Calu3 (cell line): ENCODE data around the gene TGFB1. TPM values are rescaled to one million over a fixed set of nuclear protein-coding genes. Genes with fewer than 3 reads are reported as not detected.

Experiments used
- BruUV-seq: library from RNA; stranded (reverse); fragments of 400-500 nt; replicated peaks from 2 replicates; lab custom pipeline; 2021; lab: Mats Ljungman, UMichigan
- CTCF ChIA-PET: fragments of 300-600 bp; sonication (Branson Sonifier 250); formaldehyde crosslinking; loops from one replicate; lab custom pipeline; 2022; ENCODE audit warnings: antibody characterized with exemption; lab: Charles Lee
- DNase-seq: peaks from one replicate; pipeline ENCODE4 v3.0.0; 2022
- H3K27ac Mint-ChIP-seq: one replicate; pipeline ENCODE4 v1.8.0; 2022; ENCODE audit warnings: mixed read lengths; ENCODE audit not compliant: unreplicated experiment
- H3K27me3 Mint-ChIP-seq: one replicate; pipeline ENCODE4 v1.8.0; 2022; ENCODE audit warnings: mixed read lengths; ENCODE audit not compliant: unreplicated experiment
- H3K36me3 Mint-ChIP-seq: one replicate; pipeline ENCODE4 v1.8.0; 2022; ENCODE audit warnings: mild to moderate bottlenecking, moderate library complexity, mixed read lengths; ENCODE audit not compliant: insufficient read depth, unreplicated experiment
- H3K4me1 Mint-ChIP-seq: one replicate; pipeline ENCODE4 v1.8.0; 2022; ENCODE audit warnings: mild to moderate bottlenecking, low read depth, mixed read lengths; ENCODE audit not compliant: unreplicated experiment
- H3K4me3 Mint-ChIP-seq: one replicate; pipeline ENCODE4 v1.8.0; 2022; ENCODE audit warnings: mild to moderate bottlenecking, low read depth, moderate library complexity, mixed read lengths; ENCODE audit not compliant: unreplicated experiment
- H3K9me3 Mint-ChIP-seq: one replicate; pipeline ENCODE4 v1.8.0; 2022; ENCODE audit warnings: low read depth, mixed read lengths; ENCODE audit not compliant: unreplicated experiment
- CTCF ChIP-seq: fragments of 200-600 bp; IDR thresholded peaks from one replicate; pipeline ENCODE4 v1.8.0; 2022; ENCODE audit warnings: antibody characterized with exemption; ENCODE audit not compliant: unreplicated experiment
- intact Hi-C: fragments of 100-400 bp; cut with micrococcal nuclease; formaldehyde crosslinking; loops from one replicate; pipeline ENCODE4 v1.10.0; 2022; ENCODE audit not compliant: unreplicated experiment
- total RNA-seq: library from RNA; stranded (reverse); gene quantifications from 2 replicates; pipeline ENCODE4 v1.2.3, GENCODE V29; 2022

TGFB1 gene
- total RNA-seq, 1 experiment from 2014 or later = 39.2 TPM

DNA sequence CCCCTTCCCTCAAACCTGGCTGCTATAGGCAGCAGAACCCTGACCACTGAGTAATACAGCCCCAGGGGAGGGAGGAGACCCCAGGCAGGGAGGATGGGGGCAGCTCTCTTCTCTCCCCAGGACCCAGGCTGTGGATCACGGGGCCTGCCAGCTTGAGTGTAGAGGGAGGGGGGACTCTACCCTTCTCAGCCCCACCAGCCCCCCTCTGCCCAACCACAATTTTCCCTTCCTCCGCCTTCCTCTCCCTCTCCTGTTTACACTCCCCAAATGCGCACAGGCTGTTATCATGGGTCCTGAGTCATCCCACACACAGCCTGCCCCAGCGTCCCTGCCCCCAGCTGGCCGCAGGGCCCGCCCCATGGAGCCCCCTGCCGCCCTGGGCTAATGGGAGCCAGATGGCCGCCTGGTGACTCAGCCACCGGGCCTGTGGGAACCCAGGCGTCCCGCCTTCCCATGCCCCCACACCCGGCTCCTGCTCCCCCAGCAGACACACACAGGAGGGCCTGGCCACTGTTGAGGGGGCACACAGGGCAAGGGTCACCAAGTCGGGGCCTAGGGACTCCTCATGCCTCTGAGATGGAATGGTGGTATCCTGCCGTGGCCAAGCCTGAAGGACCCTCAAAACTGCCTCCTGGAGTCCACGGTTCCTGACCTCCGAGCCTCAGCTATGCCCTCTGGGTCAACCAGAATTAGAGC is 30.1 kb downstream of the TGFB1 start:
- intact Hi-C loops = no loop called here
- Mint-ChIP-seq H3K27me3 (no peaks in the 10 kb centered on the region), H3K4me1 (peaks cover 50% of the 10 kb centered on the region), H3K9me3 (no peaks in the 10 kb centered on the region), H3K36me3 (peaks cover 76% of the 10 kb centered on the region), H3K27ac (peak overlapping the region; percentile 42), H3K4me3 (no peak overlapping the region)
- no TSS peak for BruUV-seq
- TF ChIP-seq CTCF = no peak
- peak; percentile 55 for DNase-seq
- CTCF ChIA-PET = no interaction called here

- intact Hi-C loops = no loop called here
- CTCF ChIA-PET = no interaction called here
- no peaks in the 10 kb centered on the region for H3K9me3 Mint-ChIP-seq
- no peak for TF ChIP-seq CTCF
- H3K27me3 Mint-ChIP-seq = no peaks in the 10 kb centered on the region
- H3K4me3 Mint-ChIP-seq = no peak overlapping the region
- H3K36me3 Mint-ChIP-seq = peaks cover 71% of the 10 kb centered on the region
- H3K27ac Mint-ChIP-seq = peak overlapping the region; percentile 11
- DNase-seq = no peak
- H3K4me1 Mint-ChIP-seq = peaks cover 50% of the 10 kb centered on the region
- BruUV-seq = no TSS peak
Observed at GRCh38 chr19:41323023-41323422, 30.7 kb downstream of the TGFB1 start.

DNA sequence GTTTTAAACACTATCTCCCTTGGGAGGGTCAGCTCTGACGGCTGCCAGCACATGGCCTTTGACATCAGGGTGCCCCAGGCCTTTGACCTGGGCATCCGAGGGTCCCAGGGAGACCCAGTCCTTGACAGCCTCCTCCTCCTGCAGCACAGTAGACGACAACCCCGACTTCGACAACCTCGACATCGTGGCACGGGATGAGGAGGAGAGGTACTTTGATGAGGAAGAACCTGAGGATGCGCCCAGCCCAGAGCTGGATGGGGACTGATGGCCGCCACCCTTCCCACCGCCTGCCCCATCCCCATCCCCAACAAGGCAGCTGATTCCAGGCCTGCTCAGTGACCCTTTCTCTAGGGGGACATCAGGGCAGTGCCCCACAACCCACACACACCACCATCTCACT is 31.3 kb downstream of the TGFB1 start:
- no peaks in the 10 kb centered on the region for H3K27me3 Mint-ChIP-seq
- no peak for TF ChIP-seq CTCF
- H3K9me3 Mint-ChIP-seq = no peaks in the 10 kb centered on the region
- CTCF ChIA-PET = interaction anchor here (0.5 to 1.5 kb wide), 4 partner anchors 29 to 498 kb away, joined by 3 to 11 read pairs (median 6); partner anchors contain the start of gene DMAC2
- BruUV-seq = no TSS peak
- no peak for DNase-seq
- H3K4me1 Mint-ChIP-seq = peaks cover 50% of the 10 kb centered on the region
- intact Hi-C loops = no loop called here
- H3K36me3 Mint-ChIP-seq = peaks cover 73% of the 10 kb centered on the region
- no peak overlapping the region for H3K4me3 Mint-ChIP-seq
- H3K27ac Mint-ChIP-seq = peak overlapping the region; percentile 11

- no TSS peak for BruUV-seq
- H3K4me3 Mint-ChIP-seq = no peak overlapping the region
- no peak overlapping the region for H3K27ac Mint-ChIP-seq
Observed at GRCh38 chr19:41321600-41322270, 32.0 kb downstream of the TGFB1 start.

More at GRCh38 chr19:41321600-41322270, 32.0 kb downstream of the TGFB1 start:
- Mint-ChIP-seq H3K36me3 (peaks cover 74% of the 10 kb centered on the region), H3K27me3 (no peaks in the 10 kb centered on the region), H3K4me1 (peaks cover 44% of the 10 kb centered on the region), H3K9me3 (no peaks in the 10 kb centered on the region)
- intact Hi-C loops = no loop called here
- TF ChIP-seq CTCF = peak; percentile 63
- CTCF ChIA-PET = interaction anchor here (0.5 to 1.5 kb wide), 4 partner anchors 30 to 498 kb away, joined by 3 to 11 read pairs (median 6); partner anchors contain the start of gene DMAC2
- DNase-seq = peak; percentile 49
